OCI-LY7 (cell line): ENCODE data around the gene TBC1D1.

ENCODE experiments used
- EZH2phosphoT487 ChIP-seq: fragments of 200-600 bp; sonication (generic); IDR thresholded peaks from 2 replicates; pipeline ENCODE4 v1.6.1; 2018; ENCODE audit warnings: low read depth, borderline replicate concordance, mild to moderate bottlenecking, mixed run types, antibody characterized with exemption, low read length, moderate library complexity, mixed read lengths
- TF ChIP-seq, protein P1 (sequence below): fragments of 200-600 bp; sonication (generic); conservative IDR thresholded peaks from 2 replicates; pipeline ENCODE4 v1.5.1; 2014; ENCODE audit warnings: mild to moderate bottlenecking, antibody characterized with exemption, low read length, moderate library complexity, mixed read lengths

DNA sequence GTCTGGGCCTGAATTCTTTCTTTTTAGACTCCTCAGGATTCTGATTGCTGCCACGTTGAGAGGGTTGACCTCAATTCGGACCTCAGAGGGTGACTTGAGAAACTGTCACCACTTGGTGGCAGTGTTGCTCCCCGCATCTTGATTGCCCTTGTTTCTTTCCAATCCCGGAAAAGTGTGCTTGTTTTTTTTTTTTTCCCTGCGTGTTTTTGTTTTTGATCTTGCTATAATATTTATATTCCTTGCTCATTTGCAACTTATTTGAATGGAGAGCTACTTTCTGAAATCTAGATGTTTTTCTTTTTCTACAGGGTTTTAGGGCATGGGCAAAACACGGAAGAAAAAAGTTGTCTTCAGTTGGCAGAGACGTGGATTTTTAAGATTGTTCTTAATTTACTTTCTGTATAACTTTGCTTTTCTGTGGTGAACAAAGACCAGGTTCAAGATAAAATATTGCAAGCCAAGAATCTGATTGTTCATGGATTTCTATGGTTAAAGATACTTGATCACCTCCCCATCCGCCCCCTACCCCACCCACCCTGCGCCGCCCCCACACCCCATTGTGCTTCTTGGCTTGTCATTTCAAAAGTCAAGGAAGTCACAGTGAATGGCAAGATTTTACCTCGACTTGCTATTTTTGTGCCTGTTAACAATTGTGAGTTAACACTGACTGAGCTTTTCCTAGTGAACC is 171.3 kb downstream of the TBC1D1 start:
- TF ChIP-seq, protein P1, sequence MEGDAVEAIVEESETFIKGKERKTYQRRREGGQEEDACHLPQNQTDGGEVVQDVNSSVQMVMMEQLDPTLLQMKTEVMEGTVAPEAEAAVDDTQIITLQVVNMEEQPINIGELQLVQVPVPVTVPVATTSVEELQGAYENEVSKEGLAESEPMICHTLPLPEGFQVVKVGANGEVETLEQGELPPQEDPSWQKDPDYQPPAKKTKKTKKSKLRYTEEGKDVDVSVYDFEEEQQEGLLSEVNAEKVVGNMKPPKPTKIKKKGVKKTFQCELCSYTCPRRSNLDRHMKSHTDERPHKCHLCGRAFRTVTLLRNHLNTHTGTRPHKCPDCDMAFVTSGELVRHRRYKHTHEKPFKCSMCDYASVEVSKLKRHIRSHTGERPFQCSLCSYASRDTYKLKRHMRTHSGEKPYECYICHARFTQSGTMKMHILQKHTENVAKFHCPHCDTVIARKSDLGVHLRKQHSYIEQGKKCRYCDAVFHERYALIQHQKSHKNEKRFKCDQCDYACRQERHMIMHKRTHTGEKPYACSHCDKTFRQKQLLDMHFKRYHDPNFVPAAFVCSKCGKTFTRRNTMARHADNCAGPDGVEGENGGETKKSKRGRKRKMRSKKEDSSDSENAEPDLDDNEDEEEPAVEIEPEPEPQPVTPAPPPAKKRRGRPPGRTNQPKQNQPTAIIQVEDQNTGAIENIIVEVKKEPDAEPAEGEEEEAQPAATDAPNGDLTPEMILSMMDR, result peak; percentile 97
- no peak for TF ChIP-seq EZH2phosphoT487
